Adrenal gland (tissue), 5 donors: ENCODE measurements around the gene ERICH3.

Experiments
- POLR2A ChIP-seq, 2 donors: fragments of 450-650 bp; IDR thresholded peaks; one replicate each; pipeline ENCODE4 v1.6.1; 2017; ENCODE audit warnings: antibody characterized with exemption in 2 of 2, mild to moderate bottlenecking in 2 of 2, moderate library complexity in 1 of 2
- TF ChIP-seq, protein P1 (sequence below), 6 experiments: fragments of 450-650 bp in 4 of 6; fragments of 200-600 bp in 2 of 6; sonication (generic) in 1 of 6; IDR thresholded peaks; 1 replicate in 5 of 6; 2 replicates in 1 of 6; pipeline versions ENCODE4 v1.5.1 to v1.8.0; 2016 to 2021; ENCODE audit warnings: antibody characterized with exemption in 6 of 6, mild to moderate bottlenecking in 2 of 6, moderate library complexity in 1 of 6
- donor health status: DM: no; HTN: no; CAD: no.

DNA sequence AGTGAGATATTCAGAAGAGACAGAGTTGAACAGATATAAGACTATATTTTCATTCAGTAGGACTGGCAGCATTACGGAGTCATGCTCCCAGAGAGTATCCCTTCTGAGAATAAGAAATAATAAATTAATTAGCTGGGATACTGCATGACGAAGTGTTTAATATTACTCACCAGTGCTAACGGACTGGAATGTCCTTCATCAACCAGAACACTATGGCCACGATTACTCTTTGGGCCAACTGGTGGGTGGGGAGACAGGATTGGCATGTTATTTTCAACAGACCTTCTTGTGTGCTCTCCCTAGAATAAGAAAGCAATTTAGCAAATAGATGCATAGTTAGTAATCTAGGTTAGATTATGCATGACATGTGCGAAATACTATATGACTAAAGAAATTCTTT, 32.4 kb downstream of the ERICH3 start:
- TF ChIP-seq, protein P1, sequence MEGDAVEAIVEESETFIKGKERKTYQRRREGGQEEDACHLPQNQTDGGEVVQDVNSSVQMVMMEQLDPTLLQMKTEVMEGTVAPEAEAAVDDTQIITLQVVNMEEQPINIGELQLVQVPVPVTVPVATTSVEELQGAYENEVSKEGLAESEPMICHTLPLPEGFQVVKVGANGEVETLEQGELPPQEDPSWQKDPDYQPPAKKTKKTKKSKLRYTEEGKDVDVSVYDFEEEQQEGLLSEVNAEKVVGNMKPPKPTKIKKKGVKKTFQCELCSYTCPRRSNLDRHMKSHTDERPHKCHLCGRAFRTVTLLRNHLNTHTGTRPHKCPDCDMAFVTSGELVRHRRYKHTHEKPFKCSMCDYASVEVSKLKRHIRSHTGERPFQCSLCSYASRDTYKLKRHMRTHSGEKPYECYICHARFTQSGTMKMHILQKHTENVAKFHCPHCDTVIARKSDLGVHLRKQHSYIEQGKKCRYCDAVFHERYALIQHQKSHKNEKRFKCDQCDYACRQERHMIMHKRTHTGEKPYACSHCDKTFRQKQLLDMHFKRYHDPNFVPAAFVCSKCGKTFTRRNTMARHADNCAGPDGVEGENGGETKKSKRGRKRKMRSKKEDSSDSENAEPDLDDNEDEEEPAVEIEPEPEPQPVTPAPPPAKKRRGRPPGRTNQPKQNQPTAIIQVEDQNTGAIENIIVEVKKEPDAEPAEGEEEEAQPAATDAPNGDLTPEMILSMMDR (IDR thresholded peaks at IDR 0.05) = no peak
- no peak for TF ChIP-seq POLR2A (IDR thresholded peaks at IDR 0.05)
